NCI-H2196 treated with DMSO at 0.1 percent for 48 hours (cell line): ENCODE results near the gene USP33.
"Not testable (repeated sequence)": the region's sequence is repeated elsewhere in the genome, so short reads cannot be mapped to it uniquely, and the experiment has no call there.

Experiments
- DNase-seq: peaks from one replicate; lab custom pipeline; 2025; ENCODE audit not compliant: unreplicated experiment; lab: John Stamatoyannopoulos, UW

USP33 gene

GRCh38 chr1:77741316-77741715 is 18.3 kb downstream of the USP33 start:
- no peak for DNase-seq

GRCh38 chr1:77739235-77739634 is 20.4 kb downstream of the USP33 start:
- DNase-seq, result no peak

GRCh38 chr1:77732090-77732489 is 27.6 kb downstream of the USP33 start:
- DNase-seq, result no peak

- DNase-seq, result no peak
Measured at GRCh38 chr1:77725706-77726105, 33.9 kb downstream of the USP33 start.

- DNase-seq, result no peak
Measured at GRCh38 chr1:77718181-77718580, 41.5 kb downstream of the USP33 start.

GRCh38 chr1:77716065-77716464 is 43.6 kb downstream of the USP33 start:
- no peak for DNase-seq

GRCh38 chr1:77709727-77710126 is 49.9 kb downstream of the USP33 start:
- no peak for DNase-seq

GRCh38 chr1:77706321-77706720 is 53.3 kb downstream of the USP33 start:
- DNase-seq, result no peak

- DNase-seq, result no peak
Measured at GRCh38 chr1:77704736-77705135, 54.9 kb downstream of the USP33 start.

GRCh38 chr1:77699673-77700072 is 60.0 kb downstream of the USP33 start:
- DNase-seq, result not testable (repeated sequence)

- no peak for DNase-seq
Measured at GRCh38 chr1:77697441-77697840, 62.2 kb downstream of the USP33 start.

GRCh38 chr1:77688939-77689338 is 70.7 kb downstream of the USP33 start:
- no peak for DNase-seq

- DNase-seq, result no peak
Measured at GRCh38 chr1:77687519-77687906, 72.1 kb downstream of the USP33 start.

- no peak for DNase-seq
Measured at GRCh38 chr1:77686796-77687518, 72.7 kb downstream of the USP33 start.

- peak; percentile 89 for DNase-seq
Measured at GRCh38 chr1:77683160-77684148, 76.2 kb downstream of the USP33 start.

GRCh38 chr1:77682460-77683159 is 77.0 kb downstream of the USP33 start, which contains the start of gene ZZZ3:
ZZZ3 (minus strand) TSS chr1:77682658; CDS start chr1:77633354, 49,304 bp downstream.
- DNase-seq, result peak; percentile 76

GRCh38 chr1:77680173-77680572 is 79.5 kb downstream of the USP33 start:
- DNase-seq, result no peak

GRCh38 chr1:77678660-77679610 is 80.7 kb downstream of the USP33 start:
- no peak for DNase-seq

- not testable (repeated sequence) for DNase-seq
Measured at GRCh38 chr1:77674807-77675206, 84.8 kb downstream of the USP33 start.

GRCh38 chr1:77673716-77674355 is 85.8 kb downstream of the USP33 start:
- DNase-seq, result no peak
